Testis (tissue), 3 donors: ENCODE data around the gene PPP1R26. TPM values are rescaled to one million over a fixed set of nuclear protein-coding genes. Genes with fewer than 3 reads are reported as not detected.
"Not testable (repeated sequence)": the region's sequence is repeated elsewhere in the genome, so short reads cannot be mapped to it uniquely, and the experiment has no call there.

Experiments
- DNase-seq: peaks from one replicate; pipeline ENCODE4 v3.0.0-alpha.2; 2019
- H3K27ac ChIP-seq, 2 donors: fragments of 200-600 bp; sonication (generic); one replicate each; pipeline ENCODE4 v1.5.1; 2019
- H3K27me3 ChIP-seq: fragments of 200-600 bp; sonication (generic); one replicate; pipeline ENCODE4 v1.5.1; 2019
- H3K36me3 ChIP-seq: fragments of 200-600 bp; sonication (generic); one replicate; pipeline ENCODE4 v1.5.1; 2017; ENCODE audit warnings: low read depth; ENCODE audit errors: missing control alignments
- H3K4me1 ChIP-seq: fragments of 200-600 bp; sonication (generic); one replicate; pipeline ENCODE4 v1.5.1; 2019
- H3K4me3 ChIP-seq, 2 donors: fragments of 200-600 bp; sonication (generic); one replicate each; pipeline ENCODE4 v1.5.1; 2017 to 2019
- H3K9me3 ChIP-seq: fragments of 200-600 bp; sonication (generic); one replicate; pipeline ENCODE4 v1.5.1; 2017
- POLR2A ChIP-seq: fragments of 450-650 bp; IDR thresholded peaks from one replicate; pipeline ENCODE4 v1.6.1; 2017; ENCODE audit warnings: antibody characterized with exemption, mild to moderate bottlenecking, moderate library complexity
- WGBS, 2 donors: methylation state at CpG; one replicate each; pipeline ENCODE4 v1.1.5; 2018; 5-methylcytosine and 5-hydroxymethylcytosine counted together
- intact Hi-C: fragments of 100-400 bp; cut with DNase I; formaldehyde crosslinking; loops from one replicate; pipeline ENCODE4 v1.15.1; 2023; ENCODE audit warnings: low total_unique reads
- polyA plus RNA-seq: library from polyadenylated mRNA; stranded (reverse); fragments of 350-450 nt; fragmentation: Illumina TruSeq; extraction: RNeasy Lipid Tissue Mini Kit (QIAGEN cat#74804); gene quantifications from one replicate; pipeline ENCODE4 v1.2.3, GENCODE V29; 2014; ENCODE audit warnings: low read depth, low replicate concordance; ENCODE audit not compliant: insufficient read depth
- total RNA-seq, 2 donors: library from RNA; depleted of rRNA; stranded (reverse); fragments of >200 nt; gene quantifications; one replicate each; pipeline ENCODE4 v1.2.3, GENCODE V29; 2016
- TF ChIP-seq, protein P1 (sequence below), 3 experiments: fragments of 450-650 bp in 2 of 3; fragments of 200-600 bp in 1 of 3; sonication (generic) in 1 of 3; IDR thresholded peaks; one replicate each; pipeline ENCODE4 v1.5.1; 2016 to 2019; ENCODE audit warnings: antibody characterized with exemption in 3 of 3, mild to moderate bottlenecking in 2 of 3, moderate library complexity in 1 of 3

Gene PPP1R26
- total and polyA plus RNA-seq, 3 donors from 2014 or later, result 15.6 to 38.8 (median 33.1) TPM

DNA sequence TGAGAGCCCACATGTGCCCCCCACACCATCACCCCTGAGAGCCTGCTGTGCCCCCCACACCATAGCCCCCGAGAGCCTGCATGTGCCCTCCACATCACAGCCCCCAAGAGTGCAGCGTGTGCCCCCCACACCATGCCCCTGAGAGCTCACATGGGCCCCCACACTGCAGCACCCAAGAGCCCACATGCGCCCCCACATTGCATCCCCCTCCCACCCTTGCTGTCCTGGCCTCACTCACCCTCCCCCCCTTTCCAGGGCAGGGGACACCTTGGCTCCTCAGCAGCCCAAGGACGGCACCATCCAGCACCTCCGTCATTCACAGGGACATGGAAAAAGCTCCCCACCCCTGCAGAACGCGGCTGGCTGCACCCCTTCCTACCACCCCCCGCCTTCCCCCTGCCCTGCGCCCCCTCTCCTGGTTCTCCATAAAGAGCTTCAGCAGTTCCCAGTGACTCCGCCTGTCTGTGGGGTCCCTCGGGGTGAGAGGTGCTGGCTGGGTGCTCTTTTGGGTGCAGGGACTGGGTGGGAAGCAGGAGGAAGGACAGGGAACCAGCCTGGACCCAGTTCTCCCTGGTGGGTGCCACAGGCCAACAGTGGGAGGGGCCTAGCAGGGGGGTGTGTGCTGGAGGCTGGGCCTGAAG is 46.6 kb downstream of the PPP1R26 start:
- no peaks in the 10 kb centered on the region for H3K27me3 ChIP-seq
- H3K27ac ChIP-seq, result no peak overlapping the region
- intact Hi-C loops, result no loop called here
- DNase-seq, result no peak
- no peak for TF ChIP-seq POLR2A
- TF ChIP-seq, protein P1, sequence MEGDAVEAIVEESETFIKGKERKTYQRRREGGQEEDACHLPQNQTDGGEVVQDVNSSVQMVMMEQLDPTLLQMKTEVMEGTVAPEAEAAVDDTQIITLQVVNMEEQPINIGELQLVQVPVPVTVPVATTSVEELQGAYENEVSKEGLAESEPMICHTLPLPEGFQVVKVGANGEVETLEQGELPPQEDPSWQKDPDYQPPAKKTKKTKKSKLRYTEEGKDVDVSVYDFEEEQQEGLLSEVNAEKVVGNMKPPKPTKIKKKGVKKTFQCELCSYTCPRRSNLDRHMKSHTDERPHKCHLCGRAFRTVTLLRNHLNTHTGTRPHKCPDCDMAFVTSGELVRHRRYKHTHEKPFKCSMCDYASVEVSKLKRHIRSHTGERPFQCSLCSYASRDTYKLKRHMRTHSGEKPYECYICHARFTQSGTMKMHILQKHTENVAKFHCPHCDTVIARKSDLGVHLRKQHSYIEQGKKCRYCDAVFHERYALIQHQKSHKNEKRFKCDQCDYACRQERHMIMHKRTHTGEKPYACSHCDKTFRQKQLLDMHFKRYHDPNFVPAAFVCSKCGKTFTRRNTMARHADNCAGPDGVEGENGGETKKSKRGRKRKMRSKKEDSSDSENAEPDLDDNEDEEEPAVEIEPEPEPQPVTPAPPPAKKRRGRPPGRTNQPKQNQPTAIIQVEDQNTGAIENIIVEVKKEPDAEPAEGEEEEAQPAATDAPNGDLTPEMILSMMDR (IDR thresholded peaks at IDR 0.05), result no peak
- H3K9me3 ChIP-seq, result no peaks in the 10 kb centered on the region
- H3K4me1 ChIP-seq, result no peaks in the 10 kb centered on the region
- H3K4me3 ChIP-seq, result no peak overlapping the region
- WGBS, 2 donors, result 65 to 74% methylated on average over 6 to 11 of the region's 11 CpGs
- no peaks in the 10 kb centered on the region for H3K36me3 ChIP-seq

DNA sequence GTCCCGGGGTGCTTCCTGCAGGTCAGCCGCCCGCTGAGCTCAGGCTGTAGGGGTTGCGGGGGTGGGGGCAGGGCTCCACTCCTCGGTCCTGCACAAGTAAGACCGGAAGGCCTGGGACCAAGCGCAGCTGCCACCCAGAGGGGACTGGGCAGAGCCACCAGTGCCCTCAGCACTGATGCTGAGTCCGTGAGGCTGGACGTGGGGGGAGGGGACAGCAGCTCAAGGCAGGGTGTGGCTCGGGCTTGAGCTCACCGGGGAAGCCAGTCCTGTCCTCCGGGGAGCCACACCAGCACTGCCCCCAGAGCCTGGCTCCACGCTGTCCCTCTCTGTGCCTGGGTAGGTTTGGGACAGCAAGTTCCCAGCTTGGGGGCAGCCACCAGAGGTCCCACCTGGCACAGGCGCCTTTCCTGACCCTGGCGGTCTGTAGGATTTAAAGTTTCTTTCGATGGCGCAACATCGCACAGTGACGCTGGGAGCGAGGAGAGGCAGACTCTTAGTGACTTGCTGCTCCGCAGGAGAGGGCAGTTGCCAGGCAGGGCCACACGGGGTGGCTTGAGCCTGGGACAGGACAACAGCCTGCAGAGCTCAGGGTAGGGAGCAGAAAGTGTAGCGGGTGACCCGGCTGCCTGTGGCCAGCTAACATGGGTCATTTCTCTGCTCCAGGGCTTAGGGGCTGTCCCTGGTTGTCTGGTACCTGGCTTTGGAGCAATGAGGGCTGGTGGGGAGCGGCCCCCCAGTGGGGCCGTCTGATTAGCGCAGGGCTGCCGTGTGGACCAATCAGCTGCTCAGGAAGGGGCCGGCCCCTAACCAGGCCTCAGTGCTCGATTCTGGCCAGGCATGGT is 47.4 kb downstream of the PPP1R26 start:
- Histone ChIP-seq H3K27me3 (no peaks in the 10 kb centered on the region), H3K27ac (no peak overlapping the region), H3K4me1 (no peaks in the 10 kb centered on the region), H3K4me3 (no peak overlapping the region), H3K9me3 (no peaks in the 10 kb centered on the region), H3K36me3 (no peaks in the 10 kb centered on the region)
- TF ChIP-seq, protein P1 (IDR thresholded peaks at IDR 0.05), result no peak
- TF ChIP-seq POLR2A, result no peak
- no peak for DNase-seq
- intact Hi-C loops, result no loop called here
- WGBS, 2 donors, result 73 to 75% methylated on average over 12 to 30 of the region's 30 CpGs

DNA sequence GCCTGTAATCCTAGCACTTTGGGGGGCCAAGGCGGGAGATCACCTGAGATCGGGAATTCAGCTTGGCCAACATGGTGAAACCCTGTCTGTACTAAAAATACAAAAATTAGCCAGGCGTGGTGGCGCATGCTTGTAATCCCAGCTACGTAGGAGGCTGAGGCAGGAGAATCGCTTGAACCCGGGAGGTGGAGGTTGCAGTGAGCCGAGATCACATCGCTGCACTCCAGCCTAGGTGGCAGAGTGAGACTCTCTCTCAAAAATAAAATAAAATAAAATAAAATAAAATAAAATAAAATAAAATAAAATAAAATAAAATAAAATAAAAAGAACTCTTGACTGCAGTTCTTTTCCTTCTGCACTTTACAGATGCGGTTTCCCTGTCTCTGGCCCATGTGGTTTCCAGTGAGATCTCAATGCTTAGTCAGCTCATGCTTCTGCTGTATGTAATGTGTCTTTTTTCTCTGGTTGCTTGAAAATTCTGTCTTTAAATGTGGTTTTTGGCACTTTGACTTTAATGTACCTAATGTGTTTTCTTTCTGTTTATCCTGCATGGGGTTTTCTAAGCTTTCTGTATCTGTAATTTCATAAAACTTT is 49.4 kb downstream of the PPP1R26 start:
- H3K36me3 ChIP-seq, H3K9me3 ChIP-seq, H3K27ac ChIP-seq, H3K4me3 ChIP-seq, DNase-seq, intact Hi-C loops, H3K27me3 ChIP-seq, H3K4me1 ChIP-seq: not testable (repeated sequence)
- 87 to 96% methylated on average over 10 of the region's 10 CpGs for WGBS, 2 donors

DNA sequence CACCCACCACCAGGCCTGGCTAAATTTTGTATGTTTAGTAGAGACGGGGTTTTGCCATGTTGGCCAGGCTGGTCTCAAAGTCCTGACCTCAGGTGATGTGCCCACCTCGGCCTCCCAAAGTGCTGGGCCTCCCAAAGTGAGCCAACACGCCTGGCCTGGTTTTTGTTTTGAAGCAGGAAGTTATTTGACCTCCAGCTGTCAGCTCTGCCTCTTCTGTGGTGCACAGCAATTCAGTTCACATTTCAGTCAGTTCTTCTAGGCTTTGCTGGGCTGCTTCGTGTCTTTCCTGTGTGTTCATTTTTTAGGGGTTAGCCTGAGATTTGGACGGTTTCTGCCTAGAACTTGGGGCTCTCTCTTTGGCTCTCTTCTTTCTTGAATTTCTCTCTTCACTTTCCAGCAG is 50.6 kb downstream of the PPP1R26 start:
- TF ChIP-seq, protein P1 (IDR thresholded peaks at IDR 0.05), result no peak
- no peak for TF ChIP-seq POLR2A
- no peak for DNase-seq
- Histone ChIP-seq H3K4me1 (no peaks in the 10 kb centered on the region), H3K4me3 (no peak overlapping the region), H3K27me3 (no peaks in the 10 kb centered on the region), H3K9me3 (no peaks in the 10 kb centered on the region), H3K36me3 (no peaks in the 10 kb centered on the region), H3K27ac (no peak overlapping the region)
- intact Hi-C loops, result no loop called here
- 86 to 89% methylated on average over 5 of the region's 5 CpGs for WGBS, 2 donors

DNA sequence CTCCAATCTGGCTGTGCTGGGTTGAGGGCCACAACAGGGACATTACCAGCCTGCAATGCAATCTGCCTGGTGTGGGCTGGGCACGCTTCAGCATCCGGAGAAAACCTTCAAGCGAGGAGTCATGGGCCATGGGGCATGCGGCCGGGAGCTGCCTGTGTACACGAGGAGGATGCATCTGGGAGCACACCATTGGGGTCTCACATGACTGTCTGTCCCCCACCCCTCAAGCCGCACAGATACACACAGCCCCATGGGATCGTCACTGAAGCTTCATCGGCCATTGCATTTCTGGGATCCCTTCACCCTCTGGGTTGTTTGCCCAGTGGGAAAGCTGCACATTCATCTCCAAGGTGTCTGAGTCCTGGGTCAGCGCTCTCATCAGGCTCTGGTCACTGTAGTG is 51.5 kb downstream of the PPP1R26 start:
- intact Hi-C loops, result no loop called here
- no peaks in the 10 kb centered on the region for H3K4me1 ChIP-seq
- TF ChIP-seq POLR2A, result no peak
- TF ChIP-seq, protein P1 (IDR thresholded peaks at IDR 0.05), result no peak
- H3K36me3 ChIP-seq, result no peaks in the 10 kb centered on the region
- H3K9me3 ChIP-seq, result no peaks in the 10 kb centered on the region
- WGBS, 2 donors, result 94 to 98% methylated on average over 6 to 10 of the region's 10 CpGs
- H3K4me3 ChIP-seq, result no peak overlapping the region
- no peak for DNase-seq
- no peak overlapping the region for H3K27ac ChIP-seq
- no peaks in the 10 kb centered on the region for H3K27me3 ChIP-seq
